H1 (cell line): ENCODE measurements around the gene SECTM1. TPM values are rescaled to one million over a fixed set of nuclear protein-coding genes. Genes with fewer than 3 reads are reported as not detected.

Experiments
- CEBPB ChIP-seq: IDR thresholded peaks from 2 replicates; pipeline ENCODE4 v1.6.1; 2012; ENCODE audit warnings: low read depth, low read length
- CHD7 ChIP-seq: fragments of 300-600 bp; sonication (generic); IDR thresholded peaks from 2 replicates; pipeline ENCODE4 v1.7.1; 2012; ENCODE audit warnings: low read length, moderate library complexity, mild to moderate bottlenecking, inconsistent platforms; ENCODE audit not compliant: insufficient replicate concordance
- HDAC2 ChIP-seq, 2 experiments: fragments of 300-600 bp in 1 of 2; sonication (generic) in 1 of 2; IDR thresholded peaks; 2 replicates each; pipeline ENCODE4 v1.6.1; 2011 to 2012; ENCODE audit warnings: low read depth in 2 of 2, low read length in 2 of 2, mild to moderate bottlenecking in 2 of 2, moderate library complexity in 2 of 2, borderline replicate concordance in 1 of 2, inconsistent platforms in 1 of 2
- MAX ChIP-seq: IDR thresholded peaks from 2 replicates; pipeline ENCODE4 v1.6.1; 2012; ENCODE audit warnings: inconsistent platforms
- SAP30 ChIP-seq: fragments of 300-600 bp; sonication (generic); IDR thresholded peaks from 2 replicates; pipeline ENCODE4 v1.7.1; 2012; ENCODE audit warnings: low read length, moderate library complexity, mild to moderate bottlenecking, inconsistent platforms; ENCODE audit not compliant: insufficient read depth, insufficient replicate concordance
- polyA plus RNA-seq, 7 experiments: library from polyadenylated mRNA; depleted of rRNA in 3 of 7; stranded (reverse) in 5 of 7; unstranded in 2 of 7; fragments of >200 nt in 5 of 7; fragments of 200-250 nt in 2 of 7; gene quantifications; 1 replicate in 5 of 7; 2 replicates in 1 of 7; 4 replicates in 1 of 7; pipeline versions ENCODE4 v1.2.1 to v1.2.3, GENCODE V29; 2011 to 2013; ENCODE audit warnings: missing spikeins in 2 of 7, mixed read lengths in 2 of 7
- total RNA-seq: library from RNA; stranded (reverse); fragmentation: NEBNext Ultra II Directional; extraction: Animal tissue kit (Norgen Biotek cat#: 25700); gene quantifications from 2 replicates; pipeline ENCODE4 v1.2.1, GENCODE V29; 2021

Gene SECTM1
- total and polyA plus RNA-seq, 2 of the 8 experiments (the other 6 are each of a cell fraction or from before 2014, with no cell fraction given), result 0.20 to 0.65 TPM

- no peak for TF ChIP-seq CHD7
- no peak for TF ChIP-seq HDAC2 (IDR thresholded peaks at IDR 0.05; ENCODE audit: borderline replicate concordance in 1 of 2, low read depth in 2 of 2, low read length in 2 of 2)
- no peak for TF ChIP-seq SAP30
- no peak for TF ChIP-seq CEBPB
- TF ChIP-seq MAX, result no peak
These were observed 13.1 kb upstream of the SECTM1 start (continued) for GRCh38 chr17:82346342-82347300.
